Measurements from ENCODE around the gene TMEM86A. TPM values are rescaled to one million over a fixed set of nuclear protein-coding genes. Genes with fewer than 3 reads are reported as not detected.
"Not testable (repeated sequence)": the region's sequence is repeated elsewhere in the genome, so short reads cannot be mapped to it uniquely, and the experiment has no call there.

The TMEM86A gene
- total and polyA plus RNA-seq, 3 experiments from 2014 or later: 0.54 to 1.3 (median 1.0) TPM

DNA sequence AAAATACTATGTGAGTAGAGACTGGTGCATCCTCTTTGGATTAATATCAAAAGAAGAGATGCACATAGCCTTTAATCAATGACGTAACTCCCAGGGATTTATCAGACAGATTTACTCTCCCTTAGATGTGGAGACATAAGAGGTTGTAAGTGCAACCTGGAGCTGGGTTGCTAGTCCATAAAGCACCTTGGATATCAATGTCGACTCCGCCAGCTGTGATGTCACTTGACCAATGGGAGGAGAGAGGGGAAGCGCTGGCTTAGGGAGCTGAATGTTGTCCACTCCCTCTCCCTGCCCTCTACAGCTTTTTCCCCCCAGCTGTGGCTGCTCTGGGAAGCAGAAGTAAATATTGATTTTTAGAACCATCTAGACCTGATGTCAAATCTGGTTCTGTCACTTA lies 28.9 kb upstream of the TMEM86A start:
- no peaks in the 10 kb centered on the region for H3K27me3 ChIP-seq (ENCODE audit: insufficient read depth, low read length, poor library complexity, severe bottlenecking)
- H3K36me3 ChIP-seq (ENCODE audit: insufficient read depth, low read length): no peaks in the 10 kb centered on the region
- no peak overlapping the region for H3K4me3 ChIP-seq (ENCODE audit: low read length)
- Mint-ChIP-seq H3K27ac (peak overlapping the region; percentile 36 to 92 (median 74)), H3K27me3 (peaks cover 0 to 1% of the 10 kb centered on the region in 2 donors), H3K4me1 (peaks cover 39 to 57% (median 49%) of the 10 kb centered on the region in 3 donors), H3K36me3 (no peaks in the 10 kb centered on the region), H3K4me3 (peak overlapping the region in 4 of 7 donors; percentile 2 to 71 (median 36)), H3K9me3 (no peaks in the 10 kb centered on the region)
- H3K27ac ChIP-seq (ENCODE audit: low read depth, low read length): no peak overlapping the region
- CTCF ChIA-PET: interaction anchor here (1.4 to 1.5 kb wide), 3 partner anchors 35 to 62 kb away, joined by 3 to 4 read pairs (median 3); no protein-coding TSS in a partner anchor
- DNase-seq: no peak
- no peaks in the 10 kb centered on the region for H3K9me3 ChIP-seq (ENCODE audit: low read length)
- H3K4me1 ChIP-seq (ENCODE audit: insufficient read depth, low read length): peaks cover 33% of the 10 kb centered on the region
- POLR2A ChIA-PET: no interaction called here

- DNase-seq: no peak
- Mint-ChIP-seq H3K27me3 (peaks cover 0 to 1% of the 10 kb centered on the region in 2 donors), H3K36me3 (peaks cover 0 to 3% (median 0%) of the 10 kb centered on the region in 3 donors), H3K9me3 (no peaks in the 10 kb centered on the region), H3K4me1 (peaks cover 32 to 47% (median 35%) of the 10 kb centered on the region in 3 donors), H3K27ac (peak overlapping the region in 7 of 8 donors; percentile 3 to 85 (median 75)), H3K4me3 (peak overlapping the region in 4 of 7 donors; percentile 8 to 57 (median 18))
- Histone ChIP-seq H3K9me3 (ENCODE audit: low read length) (no peaks in the 10 kb centered on the region), H3K27me3 (ENCODE audit: insufficient read depth, low read length, poor library complexity, severe bottlenecking) (no peaks in the 10 kb centered on the region), H3K4me3 (ENCODE audit: low read length) (no peak overlapping the region), H3K4me1 (ENCODE audit: insufficient read depth, low read length) (peaks cover 33% of the 10 kb centered on the region), H3K36me3 (ENCODE audit: insufficient read depth, low read length) (no peaks in the 10 kb centered on the region), H3K27ac (ENCODE audit: low read depth, low read length) (no peak overlapping the region)
- ChIA-PET CTCF (no interaction called here), POLR2A (no interaction called here)
These were observed 27.3 kb upstream of the TMEM86A start for GRCh38 chr11:18671246-18671645.

- not testable (repeated sequence) for H3K27me3 ChIP-seq (ENCODE audit: insufficient read depth, low read length, poor library complexity, severe bottlenecking); H3K4me3 ChIP-seq (ENCODE audit: low read length); H3K36me3 Mint-ChIP-seq; H3K36me3 ChIP-seq (ENCODE audit: insufficient read depth, low read length); H3K27ac ChIP-seq (ENCODE audit: low read depth, low read length); H3K9me3 Mint-ChIP-seq; H3K9me3 ChIP-seq (ENCODE audit: low read length); H3K27me3 Mint-ChIP-seq
- Mint-ChIP-seq H3K27ac (peak overlapping the region; percentile 75 to 98 (median 92)), H3K4me3 (peak overlapping the region; percentile 7 to 85 (median 78)), H3K4me1 (peaks cover 32 to 47% (median 35%) of the 10 kb centered on the region in 3 donors)
- peaks cover 33% of the 10 kb centered on the region for H3K4me1 ChIP-seq (ENCODE audit: insufficient read depth, low read length)
- CTCF ChIA-PET: interaction anchor here (0.5 to 1.9 kb wide), 7 partner anchors 16 to 62 kb away, joined by 3 to 12 read pairs (median 3); no protein-coding TSS in a partner anchor
- POLR2A ChIA-PET: interaction anchor here (0.7 to 1.0 kb wide), 3 partner anchors 26 to 38 kb away, joined by 3 to 4 read pairs (median 3); partner anchors contain the start of gene SPTY2D1
- DNase-seq: peak; percentile 9 to 81 (median 72)
These were observed 26.4 kb upstream of the TMEM86A start for GRCh38 chr11:18672209-18672608.

DNA sequence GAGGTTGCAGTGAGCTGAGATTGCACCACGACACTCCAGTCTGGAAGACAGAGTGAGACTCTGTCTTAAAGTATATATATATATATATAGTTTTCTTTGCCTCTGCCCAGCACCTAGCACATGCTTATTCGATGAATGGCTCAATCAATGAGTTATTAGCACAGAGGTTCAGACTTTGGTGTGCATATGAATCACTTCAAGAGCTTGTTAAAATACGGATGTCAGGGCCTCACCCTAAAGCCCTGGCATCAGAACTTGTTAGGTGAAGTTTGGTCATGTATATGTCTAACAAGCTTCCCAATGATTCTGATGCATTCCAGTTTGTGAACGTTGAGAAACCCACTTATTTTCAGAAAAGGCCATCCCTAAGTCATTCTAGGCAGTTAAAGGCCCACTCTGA lies 21.8 kb upstream of the TMEM86A start:
- H3K27me3 Mint-ChIP-seq: peaks cover 0 to 1% of the 10 kb centered on the region in 2 donors
- H3K9me3 Mint-ChIP-seq: no peaks in the 10 kb centered on the region
- Histone ChIP-seq H3K27me3 (ENCODE audit: insufficient read depth, low read length, poor library complexity, severe bottlenecking) (no peaks in the 10 kb centered on the region), H3K27ac (ENCODE audit: low read depth, low read length) (no peak overlapping the region), H3K9me3 (ENCODE audit: low read length) (no peaks in the 10 kb centered on the region), H3K4me3 (ENCODE audit: low read length) (no peak overlapping the region), H3K36me3 (ENCODE audit: insufficient read depth, low read length) (no peaks in the 10 kb centered on the region), H3K4me1 (ENCODE audit: insufficient read depth, low read length) (peaks cover 15% of the 10 kb centered on the region)
- no peak overlapping the region for H3K27ac Mint-ChIP-seq
- H3K4me3 Mint-ChIP-seq: no peak overlapping the region
- POLR2A ChIA-PET: no interaction called here
- DNase-seq: no peak
- H3K36me3 Mint-ChIP-seq: peaks cover 0 to 3% (median 0%) of the 10 kb centered on the region in 3 donors
- peaks cover 7 to 23% (median 9%) of the 10 kb centered on the region in 3 donors for H3K4me1 Mint-ChIP-seq
- CTCF ChIA-PET: interaction anchor here (1.7 kb wide), 1 partner anchor 45 kb away, joined by 5 read pairs; no protein-coding TSS in a partner anchor

GRCh38 chr11:18677560-18677959 lies 21.0 kb upstream of the TMEM86A start:
- Histone ChIP-seq H3K27ac (ENCODE audit: low read depth, low read length) (no peak overlapping the region), H3K4me1 (ENCODE audit: insufficient read depth, low read length) (peaks cover 9% of the 10 kb centered on the region), H3K27me3 (ENCODE audit: insufficient read depth, low read length, poor library complexity, severe bottlenecking) (no peaks in the 10 kb centered on the region), H3K36me3 (ENCODE audit: insufficient read depth, low read length) (no peaks in the 10 kb centered on the region), H3K9me3 (ENCODE audit: low read length) (no peaks in the 10 kb centered on the region), H3K4me3 (ENCODE audit: low read length) (no peak overlapping the region)
- H3K4me1 Mint-ChIP-seq: peaks cover 0 to 17% (median 4%) of the 10 kb centered on the region in 3 donors
- H3K4me3 Mint-ChIP-seq: no peak overlapping the region
- DNase-seq: peak in 1 of 5 donors; percentile 46
- ChIA-PET POLR2A (no interaction called here), CTCF (no interaction called here)
- peak overlapping the region in 1 of 8 donors; percentile 56 for H3K27ac Mint-ChIP-seq
- H3K36me3 Mint-ChIP-seq: peaks cover 0 to 3% (median 0%) of the 10 kb centered on the region in 3 donors
- H3K9me3 Mint-ChIP-seq: no peaks in the 10 kb centered on the region
- peaks cover 0 to 1% of the 10 kb centered on the region in 2 donors for H3K27me3 Mint-ChIP-seq

GRCh38 chr11:18681949-18682348 lies 16.6 kb upstream of the TMEM86A start:
- H3K9me3 Mint-ChIP-seq; H3K27me3 Mint-ChIP-seq; H3K4me3 Mint-ChIP-seq; H3K27ac ChIP-seq (ENCODE audit: low read depth, low read length); H3K36me3 ChIP-seq (ENCODE audit: insufficient read depth, low read length); H3K4me1 Mint-ChIP-seq; H3K4me1 ChIP-seq (ENCODE audit: insufficient read depth, low read length); DNase-seq; H3K36me3 Mint-ChIP-seq; POLR2A ChIA-PET; H3K4me3 ChIP-seq (ENCODE audit: low read length); H3K27me3 ChIP-seq (ENCODE audit: insufficient read depth, low read length, poor library complexity, severe bottlenecking); H3K9me3 ChIP-seq (ENCODE audit: low read length): not testable (repeated sequence)
- CTCF ChIA-PET: interaction anchor here (1.2 kb wide), 1 partner anchor 40 kb away, joined by 4 read pairs; no protein-coding TSS in a partner anchor
- peak overlapping the region in 2 of 8 donors; percentile 16 to 72 for H3K27ac Mint-ChIP-seq

- Histone ChIP-seq H3K27me3 (ENCODE audit: insufficient read depth, low read length, poor library complexity, severe bottlenecking) (no peaks in the 10 kb centered on the region), H3K4me3 (ENCODE audit: low read length) (no peak overlapping the region), H3K27ac (ENCODE audit: low read depth, low read length) (no peak overlapping the region), H3K36me3 (ENCODE audit: insufficient read depth, low read length) (no peaks in the 10 kb centered on the region), H3K4me1 (ENCODE audit: insufficient read depth, low read length) (no peaks in the 10 kb centered on the region), H3K9me3 (ENCODE audit: low read length) (no peaks in the 10 kb centered on the region)
- DNase-seq: no peak
- Mint-ChIP-seq H3K9me3 (no peaks in the 10 kb centered on the region), H3K27ac (no peak overlapping the region), H3K27me3 (peaks cover 0 to 5% of the 10 kb centered on the region in 2 donors), H3K4me1 (peaks cover 0 to 6% (median 0%) of the 10 kb centered on the region in 3 donors), H3K36me3 (no peaks in the 10 kb centered on the region), H3K4me3 (no peak overlapping the region)
- ChIA-PET CTCF (no interaction called here), POLR2A (no interaction called here)
These were observed 16.1 kb upstream of the TMEM86A start for GRCh38 chr11:18682466-18682865.

DNA sequence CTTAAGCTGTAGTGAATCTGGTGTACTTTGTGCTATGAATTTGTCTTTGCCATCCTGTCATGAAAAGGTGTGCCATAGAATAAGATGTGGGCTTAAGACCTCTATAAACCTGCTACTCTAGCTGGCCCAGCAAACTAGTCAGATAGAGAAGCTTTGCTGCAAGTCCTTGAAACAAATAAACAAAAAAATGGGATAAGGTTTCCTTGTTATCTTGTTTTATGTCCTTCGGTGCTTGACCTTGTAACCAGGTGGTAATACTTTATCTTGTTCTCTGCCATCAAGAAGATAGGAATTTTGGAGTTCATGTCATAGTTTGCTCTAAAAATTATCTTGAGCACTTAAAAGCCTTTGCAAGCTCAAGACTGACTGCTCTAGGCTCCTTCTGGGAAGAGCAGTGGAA lies 14.3 kb upstream of the TMEM86A start:
- H3K36me3 Mint-ChIP-seq: no peaks in the 10 kb centered on the region
- no peak overlapping the region for H3K27ac Mint-ChIP-seq
- no peak overlapping the region for H3K4me3 Mint-ChIP-seq
- H3K9me3 Mint-ChIP-seq: no peaks in the 10 kb centered on the region
- H3K27ac ChIP-seq (ENCODE audit: low read depth, low read length): no peak overlapping the region
- H3K4me3 ChIP-seq (ENCODE audit: low read length): no peak overlapping the region
- H3K36me3 ChIP-seq (ENCODE audit: insufficient read depth, low read length): no peaks in the 10 kb centered on the region
- peaks cover 0 to 5% of the 10 kb centered on the region in 2 donors for H3K27me3 Mint-ChIP-seq
- ChIA-PET POLR2A (no interaction called here), CTCF (interaction anchor here (1.6 kb wide), 1 partner anchor 38 kb away, joined by 6 read pairs; no protein-coding TSS in a partner anchor)
- H3K27me3 ChIP-seq (ENCODE audit: insufficient read depth, low read length, poor library complexity, severe bottlenecking): no peaks in the 10 kb centered on the region
- peaks cover 0 to 3% (median 0%) of the 10 kb centered on the region in 3 donors for H3K4me1 Mint-ChIP-seq
- no peak for DNase-seq
- H3K4me1 ChIP-seq (ENCODE audit: insufficient read depth, low read length): no peaks in the 10 kb centered on the region
- no peaks in the 10 kb centered on the region for H3K9me3 ChIP-seq (ENCODE audit: low read length)
